Measurements from ENCODE around the gene CTBP1. TPM values are rescaled to one million over a fixed set of nuclear protein-coding genes. Genes with fewer than 3 reads are reported as not detected.

CTBP1 gene
- total and polyA plus RNA-seq, 7 donors: 109 to 165 (median 130) TPM

GRCh38 chr4:1236103-1236641 is 12.8 kb downstream of the CTBP1 start:
- no peak overlapping the region for H3K4me3 ChIP-seq
- no peaks in the 10 kb centered on the region for H3K27me3 ChIP-seq (ENCODE audit: insufficient read depth in 3 of 3, low read length in 2 of 3)
- no peaks in the 10 kb centered on the region for H3K9me3 ChIP-seq
- TF ChIP-seq CTCF (IDR thresholded peaks at IDR 0.05): no peak
- peaks cover 0 to 60% of the 10 kb centered on the region in 2 donors for H3K36me3 ChIP-seq (ENCODE audit: insufficient read depth in 1 of 2, low read depth in 1 of 2)
- DNase-seq (peak in 1 of 2 donors; percentile 48), ATAC-seq (no peak)
- H3K27ac ChIP-seq: no peak overlapping the region
- H3K4me1 ChIP-seq: peaks cover 24% of the 10 kb centered on the region
- intact Hi-C loops (cut with DNase I): no loop called here
- WGBS, 3 donors: 81 to 90% (median 84%) methylated on average over 19 of the region's 19 CpGs

- Histone ChIP-seq H3K4me1 (peaks cover 24% of the 10 kb centered on the region), H3K4me3 (no peak overlapping the region), H3K36me3 (ENCODE audit: insufficient read depth in 1 of 2, low read depth in 1 of 2) (peaks cover 0 to 60% of the 10 kb centered on the region in 2 donors), H3K27me3 (ENCODE audit: insufficient read depth in 3 of 3, low read length in 2 of 3) (no peaks in the 10 kb centered on the region), H3K27ac (no peak overlapping the region), H3K9me3 (no peaks in the 10 kb centered on the region)
- WGBS, 3 donors: 92 to 94% (median 93%) methylated on average over 35 of the region's 35 CpGs
- TF ChIP-seq CTCF (IDR thresholded peaks at IDR 0.05): no peak
- ATAC-seq (no peak), DNase-seq (peak in 1 of 2 donors; percentile 41)
- intact Hi-C loops (cut with DNase I): no loop called here
These were observed 13.4 kb downstream of the CTBP1 start for GRCh38 chr4:1235381-1236102.

- Histone ChIP-seq H3K4me1 (peaks cover 24% of the 10 kb centered on the region), H3K27me3 (ENCODE audit: insufficient read depth in 3 of 3, low read length in 2 of 3) (no peaks in the 10 kb centered on the region), H3K4me3 (no peak overlapping the region), H3K9me3 (no peaks in the 10 kb centered on the region), H3K36me3 (ENCODE audit: insufficient read depth in 1 of 2, low read depth in 1 of 2) (peaks cover 0 to 64% of the 10 kb centered on the region in 2 donors), H3K27ac (no peak overlapping the region)
- intact Hi-C loops (cut with DNase I): no loop called here
- DNase-seq (peak; percentile 14 to 39), ATAC-seq (no peak)
- TF ChIP-seq CTCF (IDR thresholded peaks at IDR 0.05): no peak
- 75 to 83% (median 78%) methylated on average over 24 of the region's 24 CpGs for WGBS, 3 donors
These were observed 14.1 kb downstream of the CTBP1 start for GRCh38 chr4:1234811-1235292.

GRCh38 chr4:1234309-1234695 is 14.6 kb downstream of the CTBP1 start:
- Histone ChIP-seq H3K4me3 (no peak overlapping the region), H3K27me3 (ENCODE audit: insufficient read depth in 3 of 3, low read length in 2 of 3) (no peaks in the 10 kb centered on the region), H3K4me1 (peaks cover 18% of the 10 kb centered on the region), H3K27ac (no peak overlapping the region), H3K9me3 (no peaks in the 10 kb centered on the region), H3K36me3 (ENCODE audit: insufficient read depth in 1 of 2, low read depth in 1 of 2) (peaks cover 0 to 64% of the 10 kb centered on the region in 2 donors)
- WGBS, 3 donors: 58 to 71% (median 65%) methylated on average over 8 of the region's 8 CpGs
- DNase-seq (peak; percentile 20 to 58), ATAC-seq (no peak)
- no peak for TF ChIP-seq CTCF (IDR thresholded peaks at IDR 0.05)
- intact Hi-C loops (cut with DNase I): no loop called here
